GM21447 (cell line): ENCODE results near the gene TIMMDC1.
A peak's percentile ranks its signal among the peaks of the same experiment; 100 is the strongest.
"Not testable (repeated sequence)": the region's sequence is repeated elsewhere in the genome, so short reads cannot be mapped to it uniquely, and the experiment has no call there.

ENCODE experiments used
- ATAC-seq: cut with Tn5 transposase; IDR thresholded peaks from one replicate; pipeline ENCODE4 v1.9.1; 2021; ENCODE audit not compliant: unreplicated experiment

The TIMMDC1 gene

DNA sequence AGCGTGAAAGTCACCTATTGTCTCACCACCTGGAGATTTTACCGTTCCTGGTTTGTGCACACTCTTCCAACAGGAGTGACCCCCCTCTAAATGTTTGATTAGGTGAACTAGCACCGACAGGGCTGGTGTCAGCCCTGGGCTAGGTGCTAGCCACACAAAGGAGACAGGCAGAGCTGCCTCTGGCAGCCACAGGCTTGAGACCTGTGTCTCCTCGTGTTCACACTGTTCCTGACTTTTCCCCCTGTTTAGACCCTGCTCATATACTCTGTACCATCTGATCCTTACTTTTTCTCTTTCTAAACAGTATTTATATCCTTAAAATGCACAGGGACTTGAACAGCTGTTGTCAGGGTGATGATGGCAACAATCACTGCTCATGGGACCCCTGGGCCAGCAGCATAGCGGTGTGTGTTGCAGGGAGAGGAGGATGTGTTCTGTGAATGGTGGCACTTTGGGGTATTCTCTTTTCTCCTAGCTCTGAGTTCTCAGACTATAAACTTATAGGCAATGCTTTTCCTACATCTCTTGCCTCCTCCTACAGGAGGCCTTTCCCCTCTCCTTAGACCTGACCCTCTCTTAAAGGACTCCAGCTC, 55.6 kb downstream of the TIMMDC1 start:
- ATAC-seq, result no peak

DNA sequence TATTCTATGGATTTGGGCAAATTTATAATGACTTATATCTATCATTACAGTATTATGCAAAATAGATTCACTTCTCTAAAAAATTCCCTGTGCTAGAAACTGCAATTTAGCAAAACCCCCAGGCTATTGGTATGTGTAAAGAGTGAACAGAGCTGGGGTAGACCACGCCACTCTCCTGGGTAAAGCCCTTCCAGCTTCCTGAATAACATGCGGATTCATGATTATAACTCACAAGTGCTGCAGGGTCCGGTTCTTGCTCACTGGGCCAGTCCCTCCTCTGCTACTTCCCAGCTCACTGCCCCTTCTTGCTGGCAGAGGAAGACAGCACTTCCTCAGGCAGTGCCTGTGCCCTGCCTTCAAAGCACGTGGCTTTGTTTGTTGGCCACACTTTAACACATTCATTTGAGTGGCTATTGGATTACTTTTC, 57.0 kb downstream of the TIMMDC1 start:
- ATAC-seq, result no peak

DNA sequence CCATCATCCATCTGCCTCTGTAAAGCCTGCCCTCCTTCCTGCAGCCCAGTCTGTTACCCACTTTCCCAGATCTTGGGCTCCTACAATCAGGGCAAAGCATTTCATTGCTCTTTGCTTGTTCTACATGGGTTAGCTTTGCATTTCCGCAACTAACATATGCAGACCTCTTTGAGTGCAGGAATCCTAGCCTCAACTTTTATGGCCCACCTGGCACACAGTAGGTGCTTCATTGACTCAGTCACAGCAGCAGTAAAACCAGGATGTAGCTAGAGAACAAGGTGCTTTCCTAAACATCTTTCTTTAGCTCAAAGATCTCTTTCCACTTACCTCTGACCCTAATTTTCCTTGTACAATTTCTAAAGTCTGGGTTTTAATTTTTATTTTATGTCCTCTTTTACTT, 57.6 kb downstream of the TIMMDC1 start:
- ATAC-seq, result no peak

GRCh38 chr3:119557192-119557876, 59.0 kb downstream of the TIMMDC1 start:
- ATAC-seq, result no peak

DNA sequence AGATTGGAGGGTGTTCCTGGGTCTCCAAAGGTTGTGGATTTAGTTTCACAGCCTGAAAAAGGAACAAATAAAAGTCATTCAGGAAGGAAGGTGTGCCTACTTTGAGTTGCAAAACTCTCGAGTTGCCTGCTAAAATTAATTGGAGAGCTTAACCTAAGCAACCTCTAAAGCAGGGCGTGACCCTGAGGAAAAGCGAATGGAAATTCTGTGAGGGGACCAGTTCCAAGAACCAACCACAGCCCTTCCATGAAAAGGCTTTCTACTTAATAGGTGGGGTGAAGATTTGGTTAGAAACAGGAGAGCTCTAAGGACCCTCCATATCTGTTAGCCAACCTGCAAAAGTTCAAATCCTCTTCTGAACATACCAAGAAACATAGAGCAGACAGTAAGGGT, 59.5 kb downstream of the TIMMDC1 start:
- ATAC-seq, result no peak

DNA sequence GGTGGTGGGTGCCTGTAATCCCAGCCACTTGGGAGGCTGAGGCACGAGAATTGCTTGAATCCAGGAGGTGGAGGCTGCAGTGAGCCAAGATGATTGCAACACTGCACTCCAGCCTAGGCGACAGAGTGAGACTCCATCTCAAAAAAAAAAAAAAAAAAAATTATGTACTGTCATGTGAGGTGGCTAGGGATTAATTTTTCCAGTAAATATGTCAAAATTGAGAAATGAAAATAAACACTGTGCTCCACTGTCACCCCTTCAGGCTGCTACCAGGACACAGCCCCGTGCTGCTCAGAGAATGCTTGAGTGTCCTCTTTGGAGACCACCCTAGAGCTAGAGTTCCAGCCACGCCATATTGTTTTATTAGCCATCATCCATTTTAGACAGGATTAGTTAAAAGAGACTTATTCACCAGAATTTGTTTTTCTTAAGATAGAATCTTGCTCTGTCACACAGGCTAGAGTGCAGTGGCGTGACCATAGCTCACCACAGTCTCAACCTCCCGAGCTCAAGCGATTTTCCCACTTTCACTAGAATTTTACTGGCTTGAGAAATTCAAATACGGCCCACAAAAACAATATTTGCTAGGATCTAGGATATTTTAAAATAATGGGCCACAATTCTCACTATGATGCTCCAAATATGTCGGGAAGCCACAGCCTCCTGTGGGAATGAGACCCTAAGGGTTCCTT, 60.4 kb downstream of the TIMMDC1 start:
- no peak for ATAC-seq

- peak; percentile 46 for ATAC-seq
Observed at GRCh38 chr3:119559441-119559963, 61.2 kb downstream of the TIMMDC1 start, which contains the start of gene CD80. TSS of gene CD80 (minus strand) at chr3:119559614. CDS start at chr3:119557728, 1,886 bp downstream.

GRCh38 chr3:119560160-119560559, 61.8 kb downstream of the TIMMDC1 start:
- ATAC-seq, result no peak

DNA sequence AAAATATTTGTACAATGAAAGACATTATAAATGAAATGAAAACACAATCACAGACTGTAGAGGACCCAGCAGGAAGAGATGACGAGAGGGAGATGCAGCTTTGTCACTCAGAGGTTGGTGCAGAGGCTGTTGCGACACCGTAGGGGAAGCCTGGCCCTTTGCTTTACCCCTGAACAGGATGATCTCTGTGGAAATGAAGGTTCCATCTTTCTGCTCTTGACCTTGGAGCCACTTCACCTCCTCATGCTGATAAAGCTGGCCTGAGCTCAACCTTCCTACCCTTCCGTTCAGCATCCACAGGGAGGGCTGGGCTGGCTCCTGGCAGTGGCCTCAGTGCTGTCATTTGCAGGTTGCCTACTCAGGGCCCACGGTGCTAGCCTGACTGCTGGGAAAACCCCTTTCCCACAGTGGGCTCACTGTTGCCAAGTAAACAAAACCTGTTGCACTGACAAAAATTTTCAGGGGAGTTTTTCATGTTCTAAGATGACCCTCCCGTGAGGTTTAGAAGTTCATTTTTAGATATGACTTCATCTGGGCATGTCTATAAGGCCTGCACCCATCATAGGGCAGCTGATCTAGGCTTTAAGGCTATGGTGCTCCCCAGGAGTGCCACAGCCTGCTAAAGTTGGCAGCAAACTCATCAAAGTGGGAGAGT, 64.1 kb downstream of the TIMMDC1 start:
- ATAC-seq, result peak; percentile 67

- not testable (repeated sequence) for ATAC-seq
Observed at GRCh38 chr3:119563334-119563733, 65.0 kb downstream of the TIMMDC1 start.

GRCh38 chr3:119569156-119569555, 70.8 kb downstream of the TIMMDC1 start:
- no peak for ATAC-seq

DNA sequence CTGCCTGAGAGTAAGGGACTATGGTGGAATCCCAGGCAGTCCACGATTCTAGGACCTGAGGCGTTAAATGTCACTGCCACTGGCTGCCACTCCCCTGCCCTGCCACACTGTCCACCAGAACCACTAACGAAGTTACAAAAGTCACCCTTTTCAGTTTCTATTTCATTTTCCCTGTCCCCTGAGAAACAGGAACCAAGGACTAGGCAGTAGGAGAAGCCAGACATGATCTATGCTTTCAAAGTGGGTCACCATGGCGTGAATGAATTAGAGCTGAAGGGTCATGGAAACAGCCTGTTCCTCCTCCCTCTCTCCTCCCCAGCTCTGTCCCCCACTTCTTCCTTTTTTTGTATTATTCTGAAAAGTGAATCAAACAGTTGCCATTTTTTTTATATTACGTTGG, 71.9 kb downstream of the TIMMDC1 start:
- ATAC-seq, result peak; percentile 83

- ATAC-seq, result no peak
Observed at GRCh38 chr3:119571230-119571629, 72.9 kb downstream of the TIMMDC1 start.

- no peak for ATAC-seq
Observed at GRCh38 chr3:119571688-119572087, 73.3 kb downstream of the TIMMDC1 start.
